ENCODE data around the gene SCAF4. TPM values are rescaled to one million over a fixed set of nuclear protein-coding genes. Genes with fewer than 3 reads are reported as not detected.
A peak's percentile ranks its signal among the peaks of the same experiment; 100 is the strongest.
"Not testable (repeated sequence)": the region's sequence is repeated elsewhere in the genome, so short reads cannot be mapped to it uniquely, and the experiment has no call there.

The SCAF4 gene
- total RNA-seq, 2 experiments from 2014 or later = 39.6 to 40.5 TPM

- no peaks in the 10 kb centered on the region for H3K27me3 Mint-ChIP-seq (ENCODE audit: low read depth)
- DNase-seq = no peak
Observed at GRCh38 chr21:31663584-31664249, 68.2 kb downstream of the SCAF4 start.

GRCh38 chr21:31660591-31660990, 71.3 kb downstream of the SCAF4 start:
- Mint-ChIP-seq H3K27ac (peak overlapping the region; percentile 93), H3K27me3 (ENCODE audit: low read depth) (no peaks in the 10 kb centered on the region), H3K36me3 (ENCODE audit: low read depth) (peaks cover 37% of the 10 kb centered on the region), H3K4me3 (peak overlapping the region; percentile 92), H3K4me1 (ENCODE audit: low read depth) (peaks cover 66% of the 10 kb centered on the region), H3K9me3 (no peaks in the 10 kb centered on the region)
- CTCF ChIA-PET = no interaction called here
- no peak for DNase-seq
- intact Hi-C loops (cut with micrococcal nuclease) = loop anchor here (10.0 kb wide), 1 partner anchor 946 kb away; the partner anchor contains the start of gene KRTAP21-3

More at GRCh38 chr21:31663584-31664249, 68.2 kb downstream of the SCAF4 start:
- no peak overlapping the region for H3K4me3 Mint-ChIP-seq
- CTCF ChIA-PET = interaction anchor here (0.7 kb wide), 1 partner anchor 511 kb away, joined by 3 read pairs; no protein-coding TSS in a partner anchor
- intact Hi-C loops (cut with micrococcal nuclease) = loop anchor here (10.0 kb wide), 1 partner anchor 949 kb away; the partner anchor contains the start of gene KRTAP21-3
- H3K9me3 Mint-ChIP-seq = no peaks in the 10 kb centered on the region
- peak overlapping the region; percentile 82 for H3K27ac Mint-ChIP-seq
- peaks cover 55% of the 10 kb centered on the region for H3K36me3 Mint-ChIP-seq (ENCODE audit: low read depth)
- H3K4me1 Mint-ChIP-seq (ENCODE audit: low read depth) = peaks cover 83% of the 10 kb centered on the region

- intact Hi-C loops (cut with micrococcal nuclease) = loop anchor here (10.0 kb wide), 1 partner anchor 945 kb away; the partner anchor contains the start of gene KRTAP21-3
- Mint-ChIP-seq H3K27me3 (ENCODE audit: low read depth) (no peaks in the 10 kb centered on the region), H3K27ac (peak overlapping the region; percentile 93), H3K4me1 (ENCODE audit: low read depth) (peaks cover 66% of the 10 kb centered on the region), H3K36me3 (ENCODE audit: low read depth) (peaks cover 33% of the 10 kb centered on the region), H3K9me3 (no peaks in the 10 kb centered on the region), H3K4me3 (peak overlapping the region; percentile 92)
- CTCF ChIA-PET = no interaction called here
- peak; percentile 44 for DNase-seq
Observed at GRCh38 chr21:31660259-31660565, 71.7 kb downstream of the SCAF4 start.

- Mint-ChIP-seq H3K36me3 (ENCODE audit: low read depth) (peaks cover 31% of the 10 kb centered on the region), H3K4me1 (ENCODE audit: low read depth) (peaks cover 68% of the 10 kb centered on the region), H3K27me3 (ENCODE audit: low read depth) (no peaks in the 10 kb centered on the region), H3K27ac (peak within 1 kb of the TSS; percentile 99), H3K4me3 (peak within 1 kb of the TSS; percentile 100), H3K9me3 (no peaks in the 10 kb centered on the region)
- CTCF ChIA-PET = no interaction called here
- peak; percentile 95 for DNase-seq
- intact Hi-C loops (cut with micrococcal nuclease) = loop anchor here (1.0 to 10.0 kb wide), 9 partner anchors 10 to 945 kb away; partner anchors contain the start of genes HUNK, KRTAP21-3, MIS18A and SCAF4
Observed at GRCh38 chr21:31659536-31660258, 72.2 kb downstream of the SCAF4 start, which contains the start of gene SOD1. TSS of gene SOD1 (plus strand) at chr21:31659693. CDS start at chr21:31659770, 77 bp downstream.

GRCh38 chr21:31659286-31659535, 72.7 kb downstream of the SCAF4 start:
- peaks cover 65% of the 10 kb centered on the region for H3K4me1 Mint-ChIP-seq (ENCODE audit: low read depth)

GRCh38 chr21:31658053-31658452, 73.9 kb downstream of the SCAF4 start:
- intact Hi-C loops (cut with micrococcal nuclease) = loop anchor here (2.0 to 10.0 kb wide), 3 partner anchors 217 to 525 kb away; partner anchors contain the start of gene HUNK
- peaks cover 54% of the 10 kb centered on the region for H3K4me1 Mint-ChIP-seq (ENCODE audit: low read depth)
- H3K4me3 Mint-ChIP-seq = no peak overlapping the region
- CTCF ChIA-PET = no interaction called here
- no peaks in the 10 kb centered on the region for H3K27me3 Mint-ChIP-seq (ENCODE audit: low read depth)
- H3K36me3 Mint-ChIP-seq (ENCODE audit: low read depth) = peaks cover 20% of the 10 kb centered on the region
- no peaks in the 10 kb centered on the region for H3K9me3 Mint-ChIP-seq
- H3K27ac Mint-ChIP-seq = no peak overlapping the region
- DNase-seq = no peak

More at GRCh38 chr21:31659286-31659535, 72.7 kb downstream of the SCAF4 start:
- no peak for DNase-seq
- peak overlapping the region; percentile 100 for H3K4me3 Mint-ChIP-seq
- intact Hi-C loops (cut with micrococcal nuclease) = loop anchor here (1.0 to 10.0 kb wide), 8 partner anchors 10 to 620 kb away; partner anchors contain the start of genes HUNK, MIS18A and SCAF4
- no peaks in the 10 kb centered on the region for H3K27me3 Mint-ChIP-seq (ENCODE audit: low read depth)
- peak overlapping the region; percentile 99 for H3K27ac Mint-ChIP-seq
- H3K36me3 Mint-ChIP-seq (ENCODE audit: low read depth) = peaks cover 28% of the 10 kb centered on the region
- CTCF ChIA-PET = no interaction called here
- H3K9me3 Mint-ChIP-seq = no peaks in the 10 kb centered on the region

- no peak overlapping the region for H3K27ac Mint-ChIP-seq
Observed at GRCh38 chr21:31656199-31657095, 75.5 kb downstream of the SCAF4 start.

GRCh38 chr21:31654821-31655580, 76.9 kb downstream of the SCAF4 start:
- H3K9me3 Mint-ChIP-seq; H3K36me3 Mint-ChIP-seq (ENCODE audit: low read depth); H3K27me3 Mint-ChIP-seq (ENCODE audit: low read depth): not testable (repeated sequence)
- Mint-ChIP-seq H3K27ac (peak overlapping the region; percentile 54), H3K4me3 (peak overlapping the region; percentile 69), H3K4me1 (ENCODE audit: low read depth) (peaks cover 29% of the 10 kb centered on the region)
- intact Hi-C loops (cut with micrococcal nuclease) = loop anchor here (10.0 kb wide), 1 partner anchor 220 kb away; the partner anchor contains the start of gene HUNK
- CTCF ChIA-PET = interaction anchor here (0.6 to 1.1 kb wide), 2 partner anchors 227 to 471 kb away, joined by 3 read pairs; no protein-coding TSS in a partner anchor
- peak; percentile 33 for DNase-seq

More at GRCh38 chr21:31656199-31657095, 75.5 kb downstream of the SCAF4 start:
- Mint-ChIP-seq H3K4me3 (no peak overlapping the region), H3K36me3 (ENCODE audit: low read depth) (peaks cover 10% of the 10 kb centered on the region), H3K9me3 (no peaks in the 10 kb centered on the region), H3K4me1 (ENCODE audit: low read depth) (peaks cover 38% of the 10 kb centered on the region), H3K27me3 (ENCODE audit: low read depth) (no peaks in the 10 kb centered on the region)
- DNase-seq = peak; percentile 34
- intact Hi-C loops (cut with micrococcal nuclease) = loop anchor here (10.0 kb wide), 1 partner anchor 218 kb away; the partner anchor contains the start of gene HUNK
- CTCF ChIA-PET = no interaction called here

GRCh38 chr21:31654340-31654739, 77.6 kb downstream of the SCAF4 start:
- CTCF ChIA-PET = interaction anchor here (0.6 to 1.1 kb wide), 2 partner anchors 226 to 470 kb away, joined by 3 read pairs; no protein-coding TSS in a partner anchor
- no peak for DNase-seq
- peaks cover 2% of the 10 kb centered on the region for H3K36me3 Mint-ChIP-seq (ENCODE audit: low read depth)

GRCh38 chr21:31651491-31651890, 80.4 kb downstream of the SCAF4 start:
- DNase-seq; CTCF ChIA-PET; H3K4me3 Mint-ChIP-seq; H3K9me3 Mint-ChIP-seq; H3K27ac Mint-ChIP-seq; H3K27me3 Mint-ChIP-seq (ENCODE audit: low read depth); H3K36me3 Mint-ChIP-seq (ENCODE audit: low read depth): not testable (repeated sequence)
- peaks cover 18% of the 10 kb centered on the region for H3K4me1 Mint-ChIP-seq (ENCODE audit: low read depth)
- intact Hi-C loops (cut with micrococcal nuclease) = loop anchor here (10.0 kb wide), 1 partner anchor 223 kb away; the partner anchor contains the start of gene HUNK

More at GRCh38 chr21:31654340-31654739, 77.6 kb downstream of the SCAF4 start:
- intact Hi-C loops (cut with micrococcal nuclease) = loop anchor here (10.0 kb wide), 1 partner anchor 220 kb away; the partner anchor contains the start of gene HUNK
- Mint-ChIP-seq H3K27me3 (ENCODE audit: low read depth) (no peaks in the 10 kb centered on the region), H3K27ac (no peak overlapping the region), H3K4me1 (ENCODE audit: low read depth) (peaks cover 29% of the 10 kb centered on the region), H3K9me3 (peaks cover 5% of the 10 kb centered on the region), H3K4me3 (no peak overlapping the region)

- Mint-ChIP-seq H3K36me3 (ENCODE audit: low read depth) (no peaks in the 10 kb centered on the region), H3K27ac (no peak overlapping the region), H3K4me1 (ENCODE audit: low read depth) (peaks cover 14% of the 10 kb centered on the region), H3K9me3 (peaks cover 5% of the 10 kb centered on the region), H3K4me3 (no peak overlapping the region), H3K27me3 (ENCODE audit: low read depth) (no peaks in the 10 kb centered on the region)
- CTCF ChIA-PET = no interaction called here
- no peak for DNase-seq
- intact Hi-C loops (cut with micrococcal nuclease) = loop anchor here (10.0 kb wide), 1 partner anchor 224 kb away; the partner anchor contains the start of gene HUNK
Observed at GRCh38 chr21:31650930-31651329, 81.0 kb downstream of the SCAF4 start.
